HG03175 (cell line): ENCODE results near the gene DTNA.
"Not testable (repeated sequence)": the region's sequence is repeated elsewhere in the genome, so short reads cannot be mapped to it uniquely, and the experiment has no call there.

Experiments
- ATAC-seq: cut with Tn5 transposase; IDR thresholded peaks from one replicate; pipeline ENCODE4 v1.9.1; 2021; ENCODE audit warnings: mild to moderate bottlenecking, moderate library complexity; ENCODE audit not compliant: unreplicated experiment

The DTNA gene

GRCh38 chr18:34709750-34710441 lies at the start of gene DTNA:
Gene DTNA, plus strand, starts transcription at chr18:34710298. Its CDS starts 45,679 bp downstream, at chr18:34755977.
- no peak for ATAC-seq

- no peak for ATAC-seq
These were observed 49.5 kb upstream of the DTNA start for GRCh38 chr18:34660572-34660971.

GRCh38 chr18:34661464-34662087 lies 48.5 kb upstream of the DTNA start:
- ATAC-seq: peak; percentile 89

- ATAC-seq: no peak
These were observed 33.1 kb upstream of the DTNA start for GRCh38 chr18:34676816-34677574.

GRCh38 chr18:34689750-34690149 lies 20.3 kb upstream of the DTNA start:
- ATAC-seq: not testable (repeated sequence)

- no peak for ATAC-seq
These were observed 18.5 kb upstream of the DTNA start for GRCh38 chr18:34691614-34692013.

- no peak for ATAC-seq
These were observed 15.4 kb upstream of the DTNA start for GRCh38 chr18:34694591-34695165.

- no peak for ATAC-seq
These were observed 14.8 kb upstream of the DTNA start for GRCh38 chr18:34695310-34695709.

GRCh38 chr18:34696671-34697070 lies 13.4 kb upstream of the DTNA start:
- no peak for ATAC-seq

- no peak for ATAC-seq
These were observed 12.9 kb upstream of the DTNA start for GRCh38 chr18:34697233-34697632.

- ATAC-seq: no peak
These were observed 12.2 kb upstream of the DTNA start for GRCh38 chr18:34697891-34698290.

- ATAC-seq: no peak
These were observed 8.2 kb upstream of the DTNA start for GRCh38 chr18:34701911-34702310.

- ATAC-seq: no peak
These were observed 7.3 kb upstream of the DTNA start for GRCh38 chr18:34702814-34703213.

- ATAC-seq: no peak
These were observed 6.0 kb upstream of the DTNA start for GRCh38 chr18:34704074-34704473.

GRCh38 chr18:34704823-34705222 lies 5.3 kb upstream of the DTNA start:
- no peak for ATAC-seq

GRCh38 chr18:34707670-34708069 lies 2.4 kb upstream of the DTNA start:
- ATAC-seq: no peak

GRCh38 chr18:34709104-34709503 lies 994 bp upstream of the DTNA start:
- ATAC-seq: no peak

GRCh38 chr18:34710458-34710914 lies 388 bp downstream of the DTNA start:
- no peak for ATAC-seq

- ATAC-seq: no peak
These were observed 836 bp downstream of the DTNA start for GRCh38 chr18:34710934-34711333.

GRCh38 chr18:34716111-34716510 lies 6.0 kb downstream of the DTNA start:
- not testable (repeated sequence) for ATAC-seq

- no peak for ATAC-seq
These were observed 8.5 kb downstream of the DTNA start for GRCh38 chr18:34718610-34719009.
